GM23248 (cell line): ENCODE data around the gene PGM2L1. TPM values are rescaled to one million over a fixed set of nuclear protein-coding genes. Genes with fewer than 3 reads are reported as not detected.
"Not testable (repeated sequence)": the region's sequence is repeated elsewhere in the genome, so short reads cannot be mapped to it uniquely, and the experiment has no call there.

ENCODE experiments used
- DNase-seq: peaks from one replicate; pipeline ENCODE4 v3.0.0-alpha.2; 2015
- H2AFZ ChIP-seq: fragments of 200-600 bp; sonication (generic); 2 replicates; pipeline ENCODE4 v1.6.1; 2016; ENCODE audit warnings: antibody characterized with exemption
- H3F3A ChIP-seq: fragments of 200-600 bp; sonication (generic); 2 replicates; pipeline ENCODE4 v1.6.1; 2016; ENCODE audit warnings: mild to moderate bottlenecking, antibody characterized with exemption, mixed run types; ENCODE audit not compliant: insufficient read depth
- H3K27ac ChIP-seq: fragments of 200-600 bp; sonication (generic); 2 replicates; pipeline ENCODE4 v1.5.1; 2016; ENCODE audit warnings: mild to moderate bottlenecking
- H3K27me3 ChIP-seq: fragments of 200-600 bp; sonication (generic); replicated peaks from 2 replicates; pipeline ENCODE4 v1.6.1; 2016; ENCODE audit warnings: mild to moderate bottlenecking; ENCODE audit not compliant: insufficient read depth
- H3K36me3 ChIP-seq: fragments of 200-600 bp; sonication (generic); 2 replicates; pipeline ENCODE4 v1.6.1; 2016; ENCODE audit warnings: low read depth, mild to moderate bottlenecking
- H3K4me1 ChIP-seq: fragments of 200-600 bp; sonication (generic); 2 replicates; pipeline ENCODE4 v1.6.1; 2016; ENCODE audit warnings: mild to moderate bottlenecking; ENCODE audit not compliant: insufficient read depth
- H3K4me2 ChIP-seq: fragments of 200-600 bp; sonication (generic); one replicate; pipeline ENCODE4 v1.6.1; 2016; ENCODE audit warnings: mild to moderate bottlenecking; ENCODE audit not compliant: unreplicated experiment
- H3K4me3 ChIP-seq: fragments of 200-600 bp; sonication (generic); 2 replicates; pipeline ENCODE4 v1.5.1; 2016; ENCODE audit warnings: mild to moderate bottlenecking
- H3K79me2 ChIP-seq: fragments of 200-600 bp; sonication (generic); 2 replicates; pipeline ENCODE4 v1.6.1; 2016; ENCODE audit warnings: mild to moderate bottlenecking; ENCODE audit not compliant: insufficient read depth
- H3K9ac ChIP-seq: fragments of 200-600 bp; sonication (generic); 2 replicates; pipeline ENCODE4 v1.6.1; 2016; ENCODE audit warnings: mild to moderate bottlenecking
- H3K9me2 ChIP-seq: fragments of 200-600 bp; sonication (generic); 2 replicates; pipeline ENCODE4 v1.6.1; 2016; ENCODE audit warnings: mixed run types, mild to moderate bottlenecking, moderate library complexity; ENCODE audit not compliant: insufficient read depth
- H3K9me3 ChIP-seq: fragments of 200-600 bp; sonication (generic); one replicate; pipeline ENCODE4 v1.6.1; 2017; ENCODE audit warnings: low read depth
- H4K20me1 ChIP-seq: fragments of 200-600 bp; sonication (generic); 2 replicates; pipeline ENCODE4 v1.6.0; 2016; ENCODE audit not compliant: insufficient read depth
- EZH2 ChIP-seq: fragments of 200-600 bp; sonication (generic); IDR thresholded peaks from 2 replicates; pipeline ENCODE4 v1.6.1; 2018; ENCODE audit warnings: antibody characterized with exemption, mild to moderate bottlenecking; ENCODE audit not compliant: insufficient read depth, poor library complexity, severe bottlenecking
- EZH2phosphoT487 ChIP-seq: fragments of 200-600 bp; sonication (generic); IDR thresholded peaks from 2 replicates; pipeline ENCODE4 v1.6.1; 2018; ENCODE audit warnings: antibody characterized with exemption, moderate library complexity, mild to moderate bottlenecking, low read depth; ENCODE audit not compliant: insufficient read depth
- WGBS, 2 experiments: methylation state at CpG; one replicate each; pipeline ENCODE4 v1.1.6; 2015 to 2017; ENCODE audit warnings: low lambda C conversion rate in 2 of 2, low coverage in 1 of 2; ENCODE audit errors: missing lambda C conversion rate in 2 of 2; 5-methylcytosine and 5-hydroxymethylcytosine counted together
- in situ Hi-C: fragments of 300-500 bp; cut with MboI; formaldehyde crosslinking; loops from 2 replicates; pipeline ENCODE4 v1.15.0; 2020
- polyA plus RNA-seq: library from polyadenylated mRNA; unstranded; fragments of >200 nt; fragmentation: Nextera tagmentation; extraction: Ambion mirVana; gene quantifications from 2 replicates; pipeline ENCODE4 v1.2.1, GENCODE V29; 2016
- total RNA-seq: library from RNA; depleted of rRNA; stranded (reverse); fragments of >200 nt; shearing (Covaris generic); gene quantifications from 2 replicates; pipeline ENCODE4 v1.2.3, GENCODE V29; 2014

Gene PGM2L1
- total and polyA plus RNA-seq, 2 experiments from 2014 or later: 4.7 to 5.2 TPM

DNA sequence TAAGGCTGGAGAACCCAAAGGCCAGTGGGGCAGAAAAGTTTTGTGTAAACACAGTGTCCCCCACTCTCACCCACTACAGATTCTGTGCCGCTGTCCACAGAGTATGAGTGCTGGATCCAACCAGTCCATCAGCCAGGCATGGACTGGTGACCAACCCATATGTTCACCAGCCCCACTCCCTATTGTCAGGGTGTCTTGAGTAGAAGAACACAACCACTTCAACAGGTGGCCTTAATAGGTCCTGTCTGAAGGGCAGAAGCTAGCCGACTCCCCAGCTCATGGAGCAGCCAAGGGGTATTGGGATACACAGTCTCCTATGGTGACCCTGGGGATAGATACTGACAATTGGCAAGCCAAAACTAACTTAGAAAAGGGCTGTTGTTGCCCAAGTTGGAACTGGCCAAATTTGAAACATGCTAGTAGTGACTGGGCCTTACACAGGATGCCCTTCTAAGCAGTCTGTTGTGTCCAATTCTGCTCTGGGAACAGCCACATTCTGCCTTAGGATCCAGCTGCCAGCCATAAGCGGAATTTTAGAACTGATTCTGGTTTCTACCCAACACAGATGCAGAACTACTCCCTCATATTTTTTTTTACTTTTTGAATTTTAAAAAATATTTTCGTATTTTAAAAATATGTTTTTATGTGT, 19.8 kb upstream of the PGM2L1 start:
- TF ChIP-seq EZH2phosphoT487 (no peak), EZH2 (no peak)
- WGBS, 2 experiments: 47 to 48% methylated on average over 4 of the region's 4 CpGs
- no peaks in the 10 kb centered on the region for H4K20me1 ChIP-seq
- no peak overlapping the region for H3K4me3 ChIP-seq
- H3K9me3 ChIP-seq: no peaks in the 10 kb centered on the region
- H3K27me3 ChIP-seq: no peaks in the 10 kb centered on the region
- H3F3A ChIP-seq: peaks cover 10% of the 10 kb centered on the region; the same call in 1 of the 2 replicates
- DNase-seq: peak; percentile 39
- H3K79me2 ChIP-seq: no peaks in the 10 kb centered on the region
- H3K4me2 ChIP-seq: peak overlapping the region; percentile 61
- peaks cover 20% of the 10 kb centered on the region for H3K4me1 ChIP-seq
- no peak overlapping the region for H3K9ac ChIP-seq
- H3K36me3 ChIP-seq: no peaks in the 10 kb centered on the region
- in situ Hi-C loops: no loop called here
- H2AFZ ChIP-seq: no peak overlapping the region
- no peaks in the 10 kb centered on the region for H3K9me2 ChIP-seq
- H3K27ac ChIP-seq: no peak overlapping the region

DNA sequence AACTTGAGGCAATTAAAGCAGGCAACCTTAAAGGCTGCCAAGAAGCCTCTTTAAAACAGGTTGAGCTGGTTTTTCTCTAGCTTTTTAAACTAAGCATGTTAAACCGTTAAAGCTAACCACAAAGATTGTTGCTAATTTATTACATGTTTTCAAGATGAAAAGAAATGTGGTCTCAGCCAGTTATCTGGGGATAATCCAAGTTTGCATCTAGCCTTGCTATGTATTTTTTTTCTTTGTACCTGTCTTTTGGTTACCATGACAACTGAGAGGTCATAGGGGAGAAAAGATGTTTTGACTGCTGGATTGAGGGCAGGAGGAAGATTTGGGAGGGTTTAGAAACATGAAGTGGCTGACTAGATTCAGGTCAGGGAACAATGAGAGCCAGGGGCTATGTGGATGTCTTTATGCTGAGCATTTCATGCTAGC, 19.2 kb upstream of the PGM2L1 start:
- Histone ChIP-seq H3K36me3 (no peaks in the 10 kb centered on the region), H3F3A (peaks cover 10% of the 10 kb centered on the region; the same call in 1 of the 2 replicates), H3K4me2 (no peak overlapping the region), H4K20me1 (no peaks in the 10 kb centered on the region), H2AFZ (no peak overlapping the region), H3K79me2 (no peaks in the 10 kb centered on the region), H3K9ac (no peak overlapping the region), H3K27ac (no peak overlapping the region), H3K9me3 (no peaks in the 10 kb centered on the region), H3K9me2 (no peaks in the 10 kb centered on the region), H3K4me3 (no peak overlapping the region), H3K4me1 (peaks cover 20% of the 10 kb centered on the region), H3K27me3 (no peaks in the 10 kb centered on the region)
- WGBS, 2 experiments: 10 to 22% methylated on average over 1 of the region's 1 CpG
- no peak for DNase-seq
- in situ Hi-C loops: no loop called here
- TF ChIP-seq EZH2phosphoT487 (no peak), EZH2 (no peak)

DNA sequence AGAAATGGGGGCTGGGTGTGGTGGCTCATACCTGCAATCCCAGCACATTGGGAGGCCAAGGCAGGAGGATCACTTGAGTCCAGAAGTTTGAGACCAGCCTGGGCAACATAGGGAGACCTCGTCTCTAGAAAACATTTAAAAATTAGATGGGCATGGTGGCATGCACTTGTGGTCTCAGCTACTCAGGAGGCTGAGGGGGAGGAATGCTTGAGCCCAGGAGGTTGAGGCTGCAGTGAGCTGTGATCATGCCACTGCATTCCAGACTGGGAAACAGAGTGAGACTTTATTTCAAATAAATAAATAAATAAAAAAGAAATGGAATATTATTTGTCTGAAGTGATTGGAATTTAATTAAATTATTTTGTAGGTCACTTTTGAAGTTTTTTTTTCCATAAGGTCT, 18.7 kb upstream of the PGM2L1 start:
- in situ Hi-C loops: not testable (repeated sequence)

DNA sequence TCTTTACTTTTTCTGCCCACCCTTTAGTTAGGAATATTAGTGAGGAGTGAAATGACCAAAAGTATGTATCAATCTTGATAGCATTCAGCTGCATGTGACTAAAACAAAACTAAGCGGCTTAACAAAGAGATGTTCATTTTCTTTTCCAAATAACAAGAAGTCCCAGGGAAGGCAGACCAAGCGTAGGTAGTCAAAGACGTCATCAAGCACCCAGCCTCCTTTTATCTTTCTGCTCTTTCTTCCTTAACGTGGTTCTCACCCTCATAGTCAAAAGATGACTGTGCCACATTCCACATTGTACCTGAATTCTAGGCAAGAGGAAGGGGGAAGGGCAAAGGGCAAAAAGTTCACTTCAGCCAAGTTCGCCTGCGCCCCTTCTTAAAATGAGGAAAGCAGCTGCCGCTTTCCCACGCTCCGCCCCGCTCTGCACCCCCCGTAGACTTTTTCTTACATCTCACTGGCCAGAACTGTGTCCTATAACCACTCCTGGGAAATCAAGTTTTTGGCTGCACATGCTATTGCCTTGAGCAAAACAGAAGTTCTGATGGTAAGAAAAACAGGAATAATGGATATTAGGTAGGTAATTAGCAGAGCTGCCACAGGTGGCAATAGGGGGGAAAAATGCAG, 14.6 kb upstream of the PGM2L1 start:
- no peak for DNase-seq
- no peak for TF ChIP-seq EZH2phosphoT487
- Histone ChIP-seq H3K9me3 (no peaks in the 10 kb centered on the region), H3K4me3 (no peak overlapping the region), H3K9me2 (no peaks in the 10 kb centered on the region), H3K27me3 (no peaks in the 10 kb centered on the region), H2AFZ (no peak overlapping the region), H4K20me1 (no peaks in the 10 kb centered on the region), H3K79me2 (no peaks in the 10 kb centered on the region), H3K9ac (no peak overlapping the region), H3K27ac (no peak overlapping the region), H3K4me2 (no peak overlapping the region), H3F3A (0 out of 2 replicates have a peak, but pooled peaks cover 3% of the 10 kb centered on the region), H3K36me3 (no peaks in the 10 kb centered on the region), H3K4me1 (peaks cover 7% of the 10 kb centered on the region)
- in situ Hi-C loops: no loop called here
- 72 to 80% methylated on average over 11 of the region's 11 CpGs for WGBS, 2 experiments

More for the DNA sequence above, 18.7 kb upstream of the PGM2L1 start:
- H3F3A ChIP-seq: peaks cover 10% of the 10 kb centered on the region; the same call in 1 of the 2 replicates
- H3K27me3 ChIP-seq, H3K27ac ChIP-seq, H4K20me1 ChIP-seq, H3K9me3 ChIP-seq, H3K9ac ChIP-seq, H3K9me2 ChIP-seq, H3K79me2 ChIP-seq, DNase-seq, H2AFZ ChIP-seq, H3K4me3 ChIP-seq, H3K36me3 ChIP-seq, H3K4me2 ChIP-seq: not testable (repeated sequence)
- 100% methylated on average over 1 of the region's 1 CpG for WGBS, 2 experiments
- H3K4me1 ChIP-seq: peaks cover 20% of the 10 kb centered on the region

GRCh38 chr11:74412321-74412720, 14.1 kb upstream of the PGM2L1 start:
- Histone ChIP-seq H3K4me3 (no peak overlapping the region), H3K79me2 (no peaks in the 10 kb centered on the region), H2AFZ (no peak overlapping the region), H3K36me3 (no peaks in the 10 kb centered on the region), H3K27ac (no peak overlapping the region), H3K4me1 (peaks cover 4% of the 10 kb centered on the region; the same call in 1 of the 2 replicates), H3K9me3 (no peaks in the 10 kb centered on the region), H3F3A (no peaks in the 10 kb centered on the region), H3K9me2 (no peaks in the 10 kb centered on the region), H3K27me3 (no peaks in the 10 kb centered on the region), H3K9ac (no peak overlapping the region), H3K4me2 (no peak overlapping the region), H4K20me1 (no peaks in the 10 kb centered on the region)
- WGBS, 2 experiments: 48 to 57% methylated on average over 2 of the region's 2 CpGs
- DNase-seq: peak; percentile 50
- in situ Hi-C loops: no loop called here
- TF ChIP-seq EZH2phosphoT487 (no peak), EZH2 (no peak)
